CD4-positive, alpha-beta T cell treated with Interleukin-2 at 100 ng/mL for 4 hours (primary cell): ENCODE measurements around the gene SH3RF2.
"Not testable (repeated sequence)": the region's sequence is repeated elsewhere in the genome, so short reads cannot be mapped to it uniquely, and the experiment has no call there.

ENCODE experiments used
- DNase-seq: peaks from one replicate; pipeline ENCODE4 v3.0.0-alpha.2; 2020; ENCODE audit warnings: low spot score

The SH3RF2 gene

DNA sequence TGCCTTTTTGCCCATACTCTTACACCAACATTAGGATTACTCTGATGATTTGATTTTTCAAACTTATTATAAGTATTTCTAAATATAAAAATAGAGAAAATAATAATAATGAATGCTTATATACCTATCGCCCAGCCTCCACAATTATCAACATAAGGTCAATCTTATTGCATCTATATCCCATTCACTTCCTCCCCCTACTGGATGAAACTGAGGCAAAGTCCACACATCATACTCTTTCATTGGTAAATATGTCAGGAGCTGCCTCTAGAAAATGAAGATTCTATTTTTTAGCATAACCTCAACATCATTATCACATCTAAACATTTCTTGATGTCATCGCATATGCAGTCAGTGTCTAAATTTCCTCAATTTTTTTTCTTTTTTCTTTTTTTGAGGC, 44.3 kb downstream of the SH3RF2 start:
- DNase-seq = no peak

DNA sequence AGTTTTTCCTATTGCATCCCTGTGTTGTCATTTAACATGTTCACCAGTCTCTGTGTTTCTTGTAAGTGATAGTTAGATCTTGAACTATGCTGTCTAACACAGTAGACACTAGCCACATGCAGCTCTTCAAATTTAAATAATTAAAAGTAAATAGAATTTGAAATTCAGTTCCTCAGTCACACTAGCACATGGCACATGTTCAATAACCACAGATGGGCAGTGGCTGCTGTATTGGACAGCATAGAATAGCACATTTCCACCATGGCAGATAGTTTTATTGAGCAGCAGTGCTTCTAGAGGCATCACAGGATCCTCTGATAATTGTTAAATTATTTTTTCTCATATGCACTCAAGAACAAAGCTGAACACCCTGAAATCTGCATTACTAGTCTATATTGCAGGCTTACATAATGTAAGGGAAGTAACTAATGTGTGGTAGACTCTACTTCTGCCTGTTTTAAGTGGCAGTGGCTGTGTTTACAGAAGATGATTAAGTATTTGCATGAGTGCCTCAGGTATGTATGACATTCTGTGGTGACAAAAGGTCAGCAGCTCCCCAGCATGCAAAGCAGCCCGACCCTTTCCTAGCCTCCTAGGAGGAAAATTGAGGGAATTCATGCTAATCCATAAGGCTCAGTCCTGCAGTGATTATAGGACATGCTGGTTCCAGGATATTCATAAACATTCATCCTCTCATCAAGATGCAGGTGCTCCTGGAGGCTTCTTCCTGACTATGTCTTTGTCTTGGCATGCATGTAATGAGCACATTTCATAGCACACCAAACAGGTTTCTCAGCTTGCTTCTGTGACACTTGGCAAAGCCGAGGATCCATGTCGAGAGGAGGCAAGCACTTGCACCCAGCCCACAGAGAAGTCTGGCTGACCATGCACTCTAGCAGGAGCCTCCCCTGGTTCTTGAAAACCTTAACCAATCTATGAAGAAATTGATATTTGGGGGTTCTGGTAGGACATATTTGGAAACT, 45.5 kb downstream of the SH3RF2 start:
- DNase-seq = no peak

DNA sequence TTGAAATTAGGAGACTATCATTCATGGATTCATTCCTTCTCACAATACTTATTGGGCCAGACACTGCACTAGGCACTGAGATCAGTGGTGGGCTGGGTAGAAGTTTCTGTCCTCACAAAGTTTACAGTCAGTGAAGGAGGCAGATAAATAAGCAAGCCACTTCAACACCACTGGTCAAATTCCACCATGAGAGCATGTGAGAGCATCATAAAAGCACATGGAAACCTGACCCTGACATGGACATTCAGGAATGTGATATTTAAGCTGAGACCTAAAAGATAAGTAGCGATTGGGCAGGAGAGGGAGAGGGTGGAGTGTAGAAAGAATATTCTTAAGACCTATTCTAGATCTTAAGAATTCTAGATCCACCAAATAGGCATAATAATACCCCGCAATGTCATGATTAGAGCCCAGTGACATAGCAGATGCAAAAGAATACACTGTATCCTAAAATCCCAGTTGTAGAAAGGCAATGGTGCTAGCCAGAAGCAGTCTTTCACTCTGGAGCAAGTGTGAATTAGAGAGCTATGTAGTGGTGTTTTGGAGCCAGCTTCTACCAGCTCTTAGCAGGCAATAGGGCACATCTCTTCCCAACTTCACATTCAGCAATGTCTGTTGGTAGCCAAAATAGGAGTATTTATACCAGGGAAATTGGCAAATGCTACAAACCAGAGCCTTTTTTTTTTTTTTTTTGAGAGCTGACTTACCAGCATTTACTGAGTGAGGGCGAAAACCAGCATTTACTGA, 46.4 kb downstream of the SH3RF2 start:
- no peak for DNase-seq

DNA sequence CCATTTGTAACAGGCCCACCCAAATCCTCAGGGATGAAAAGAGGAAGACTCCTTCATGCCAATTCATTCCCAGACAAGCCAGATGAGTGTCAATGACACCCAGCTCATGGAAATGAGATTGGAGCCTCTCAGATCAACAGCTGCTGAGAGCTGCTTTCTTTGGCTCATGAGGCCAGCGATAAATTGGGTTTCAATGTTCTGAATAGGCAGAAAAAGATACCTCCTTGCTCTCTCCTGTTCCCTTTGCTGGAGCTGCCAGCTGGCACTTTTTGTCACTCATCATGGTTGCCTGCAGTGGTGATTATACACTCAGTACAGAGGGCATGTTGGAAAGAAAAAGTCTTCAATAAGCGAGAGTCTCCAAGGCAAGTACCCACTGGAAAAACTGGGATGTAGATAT, 47.1 kb downstream of the SH3RF2 start:
- DNase-seq = no peak

DNA sequence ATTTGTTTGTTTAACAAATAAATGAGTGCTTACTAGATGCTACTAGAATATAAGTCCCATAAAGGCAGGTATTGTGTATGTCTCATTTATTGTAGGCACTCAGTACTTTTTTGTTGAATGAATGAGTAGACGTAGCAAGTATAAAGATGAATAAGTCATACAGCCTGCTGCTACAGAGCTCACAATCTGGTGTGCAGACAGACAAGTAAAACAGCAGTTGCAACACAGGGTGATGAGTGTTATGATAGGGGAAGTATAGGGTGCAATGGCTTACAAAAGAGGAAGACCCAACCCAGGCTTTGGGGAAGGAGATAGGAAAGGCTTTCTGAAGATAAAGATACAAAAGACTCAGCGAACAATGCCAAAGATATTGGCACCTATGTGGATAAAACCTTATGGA, 47.7 kb downstream of the SH3RF2 start:
- peak; percentile 4 for DNase-seq

DNA sequence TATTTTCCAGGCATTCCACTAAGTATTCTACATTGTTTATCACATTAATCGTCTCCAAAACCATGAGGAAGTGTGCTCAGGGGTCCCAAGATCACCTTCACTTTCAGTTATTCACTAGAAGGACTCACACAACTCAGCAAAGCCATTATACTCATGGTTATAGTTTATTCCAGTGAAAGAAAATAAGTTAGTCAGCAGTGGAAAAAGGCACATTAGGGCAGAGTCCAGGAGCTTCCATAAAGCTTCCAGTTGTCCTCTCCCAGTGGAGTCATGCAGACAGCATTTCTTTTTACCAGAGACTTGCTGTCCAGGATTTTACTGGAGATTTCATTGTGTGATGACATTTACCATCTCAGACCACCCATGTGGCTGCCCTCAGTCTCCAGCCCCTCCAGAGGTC, 51.5 kb downstream of the SH3RF2 start:
- no peak for DNase-seq

DNA sequence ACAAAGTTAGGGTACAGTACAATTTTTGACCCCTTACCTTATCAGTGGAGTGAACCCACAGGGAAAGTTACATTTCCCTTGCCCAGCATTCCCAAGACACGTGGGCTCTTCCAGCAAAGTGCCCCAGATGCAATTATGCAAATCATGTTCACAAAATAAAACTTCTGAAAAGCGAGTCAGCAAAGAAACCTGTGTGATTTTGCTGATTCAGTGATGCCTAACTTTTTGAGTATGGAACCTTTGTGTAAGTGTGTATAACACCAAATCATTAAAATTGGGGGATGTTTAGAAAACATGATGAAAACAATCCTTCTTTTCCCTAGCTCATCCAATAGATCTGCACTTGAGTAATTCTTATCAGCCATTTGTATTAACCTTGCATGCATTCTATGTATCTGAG, 52.6 kb downstream of the SH3RF2 start:
- DNase-seq = no peak

DNA sequence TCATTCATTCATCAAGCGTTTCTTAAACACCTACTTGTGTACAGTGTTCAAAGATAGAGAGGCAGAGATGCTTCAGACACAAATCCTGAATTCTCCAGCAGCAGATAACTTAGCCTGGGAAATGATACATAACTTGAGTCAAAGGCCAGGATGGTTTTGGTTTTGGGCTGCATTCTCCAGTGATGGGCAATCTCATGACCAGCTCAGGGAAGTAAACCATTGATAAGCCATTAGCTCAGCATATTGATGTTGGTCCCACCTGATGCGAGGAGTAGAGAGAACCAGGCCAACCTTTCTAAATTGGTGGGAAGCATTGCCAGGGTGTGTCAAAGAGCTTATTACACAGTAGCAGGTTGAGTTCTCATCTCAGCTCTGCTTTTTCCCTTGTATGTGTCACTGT, 53.0 kb downstream of the SH3RF2 start:
- no peak for DNase-seq

DNA sequence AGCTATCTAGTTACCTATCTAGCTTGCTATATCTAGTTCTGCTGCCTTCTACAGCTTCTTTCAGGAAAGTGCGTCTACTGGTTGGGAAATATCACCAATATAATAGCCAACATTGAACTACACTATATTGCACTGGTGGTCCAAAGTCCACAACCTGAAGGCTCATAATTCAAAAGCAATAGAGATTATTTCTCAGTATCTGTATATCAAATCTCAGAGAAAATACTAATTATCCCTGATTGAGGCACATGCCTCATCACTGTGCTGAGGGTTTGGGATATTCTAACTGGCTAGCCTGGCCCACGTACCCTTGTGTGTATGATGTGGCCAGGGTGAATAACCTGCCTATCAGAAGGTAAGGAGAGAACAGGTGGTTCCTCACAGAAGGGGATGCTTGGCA, 53.8 kb downstream of the SH3RF2 start:
- DNase-seq = no peak

DNA sequence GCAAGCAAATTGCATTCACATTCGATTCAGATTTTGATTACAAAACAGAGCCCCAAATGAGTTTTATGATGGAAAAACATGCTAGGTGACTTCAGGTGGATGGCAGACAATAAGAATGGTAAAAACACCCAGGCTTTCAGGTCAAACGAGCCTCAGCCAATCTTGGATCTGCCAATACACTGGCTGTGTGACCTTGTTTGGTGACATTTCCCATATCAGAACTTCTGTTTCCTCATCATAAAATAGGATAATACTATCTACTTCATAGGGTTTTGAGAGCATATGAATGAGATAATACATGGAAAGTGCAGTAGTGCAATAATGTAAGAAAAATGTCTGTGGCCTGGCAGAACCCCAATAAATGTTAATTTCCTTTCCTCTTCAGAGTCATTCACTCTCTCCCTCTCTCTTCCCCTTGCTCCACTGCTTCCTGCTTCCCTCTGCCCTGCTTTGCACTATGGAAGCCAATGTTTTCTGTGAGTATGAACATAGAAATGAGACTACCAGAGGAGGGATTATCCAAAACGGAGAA, 54.7 kb downstream of the SH3RF2 start:
- no peak for DNase-seq

DNA sequence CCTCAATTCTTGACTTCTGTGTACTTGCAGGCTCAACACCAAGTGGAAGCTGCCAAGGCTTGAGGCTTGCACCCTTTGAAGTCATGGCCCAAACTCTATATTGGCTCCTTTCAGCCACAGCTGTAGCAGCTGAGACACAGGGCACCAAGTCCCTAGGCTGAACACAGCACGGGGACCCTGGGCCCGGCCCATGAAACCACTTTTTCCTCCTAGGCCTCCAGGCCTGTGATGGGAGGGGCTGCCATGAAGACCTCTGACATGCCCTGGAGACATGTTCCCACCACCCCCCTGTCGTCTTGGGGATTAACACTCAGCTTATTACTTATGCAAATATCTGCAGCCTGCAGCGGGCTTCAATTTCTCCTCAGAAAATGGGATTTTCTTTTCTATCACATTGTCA, 57.2 kb downstream of the SH3RF2 start:
- DNase-seq = not testable (repeated sequence)

DNA sequence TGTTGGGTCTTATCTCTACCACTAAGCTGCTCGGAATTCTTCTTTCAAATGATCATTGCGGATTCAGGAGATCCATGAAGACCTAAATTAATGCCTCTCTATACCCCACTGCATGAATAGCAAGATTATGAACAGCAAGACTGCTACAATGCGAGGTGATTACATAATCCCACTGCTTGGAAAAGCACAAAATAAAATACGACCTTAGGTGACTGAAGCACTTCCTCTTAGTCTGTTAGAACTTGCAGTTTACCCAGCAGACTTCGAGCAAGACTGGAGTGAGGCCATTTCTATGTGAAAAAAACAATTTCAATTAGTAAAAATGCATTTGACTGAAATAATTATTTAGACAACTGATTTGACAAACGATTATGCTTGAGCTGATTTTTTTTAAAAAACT, 59.8 kb downstream of the SH3RF2 start:
- no peak for DNase-seq

DNA sequence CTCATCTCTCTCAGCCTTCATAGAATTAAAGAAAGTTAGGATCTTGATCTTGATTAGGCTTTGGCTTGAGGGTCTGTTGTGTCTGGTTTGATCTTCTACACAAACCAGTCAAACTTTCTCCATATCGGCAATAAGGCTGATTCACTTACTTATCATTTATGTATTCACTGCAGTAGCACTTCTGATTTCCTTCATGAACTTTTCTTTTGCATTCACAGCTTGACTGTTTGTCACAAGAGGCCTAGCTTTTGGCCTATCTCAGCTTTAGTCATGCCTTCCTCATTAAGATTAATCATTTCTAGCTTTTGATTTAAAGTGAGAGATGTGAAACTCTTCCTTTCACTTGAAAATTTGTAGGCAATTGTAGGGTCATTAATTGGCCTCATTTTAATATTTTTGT, 62.8 kb downstream of the SH3RF2 start:
- DNase-seq = no peak

DNA sequence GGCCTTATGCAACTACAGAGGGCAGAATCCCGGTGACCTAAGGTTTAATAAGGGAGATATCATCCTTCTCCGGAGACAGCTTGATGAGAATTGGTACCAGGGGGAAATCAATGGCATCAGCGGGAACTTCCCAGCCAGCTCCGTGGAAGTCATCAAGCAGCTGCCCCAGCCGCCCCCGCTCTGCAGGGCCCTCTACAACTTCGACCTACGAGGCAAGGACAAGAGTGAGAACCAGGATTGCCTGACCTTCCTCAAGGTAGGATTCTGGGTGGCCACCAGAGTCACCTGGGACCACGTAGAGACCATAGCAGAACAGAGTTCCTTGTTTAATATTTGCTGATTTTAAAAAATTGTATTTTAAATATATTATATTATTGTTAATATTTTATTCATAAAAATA, 63.7 kb downstream of the SH3RF2 start:
- no peak for DNase-seq

DNA sequence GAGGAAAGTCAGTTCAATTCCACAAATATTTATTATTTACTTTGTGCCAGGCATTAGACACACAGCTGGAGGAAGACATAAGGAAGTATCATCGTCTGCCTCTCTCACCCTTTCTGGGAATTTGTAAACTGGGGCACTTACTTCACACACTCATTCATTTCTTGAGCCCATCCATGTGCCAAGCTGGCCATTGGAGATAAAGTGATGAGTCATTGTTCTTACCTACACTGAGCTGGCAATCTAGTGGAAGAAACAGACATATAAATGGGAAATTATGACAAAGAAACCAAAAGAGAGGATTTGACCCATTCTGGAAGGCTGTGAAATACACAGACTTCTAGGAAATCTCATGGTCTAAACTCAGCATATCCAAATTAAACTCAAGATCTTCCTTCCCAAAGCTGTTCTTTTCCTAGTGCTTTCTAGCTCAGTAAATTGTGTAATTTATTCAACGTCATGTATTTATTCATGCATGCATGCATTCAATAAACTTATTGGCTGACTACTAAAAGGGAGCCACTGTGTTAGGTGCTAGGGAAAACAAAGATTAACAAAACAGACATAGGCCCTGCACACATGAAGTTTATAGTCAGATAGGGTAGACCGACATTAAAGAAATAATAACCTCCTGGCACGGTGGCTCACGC, 65.3 kb downstream of the SH3RF2 start:
- DNase-seq = no peak

DNA sequence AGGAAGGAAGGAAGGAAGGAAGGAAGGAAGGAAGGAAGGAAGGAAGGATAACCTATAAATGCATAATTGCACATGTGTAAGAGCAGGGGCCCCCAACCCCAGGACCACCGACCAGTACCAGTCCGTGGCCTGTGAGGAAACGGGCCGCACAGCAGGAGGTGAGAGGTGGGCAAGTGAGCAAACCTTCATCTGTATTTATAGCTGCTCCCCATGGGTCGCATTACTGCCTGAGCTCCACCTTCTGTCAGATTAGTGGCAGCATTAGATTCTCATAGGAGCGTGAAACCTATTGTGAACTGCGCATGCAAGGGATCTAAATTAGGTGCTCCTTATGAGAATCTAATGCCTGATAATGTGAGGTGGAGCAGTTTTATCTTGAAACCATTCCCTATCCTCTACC, 66.1 kb downstream of the SH3RF2 start:
- DNase-seq = no peak

DNA sequence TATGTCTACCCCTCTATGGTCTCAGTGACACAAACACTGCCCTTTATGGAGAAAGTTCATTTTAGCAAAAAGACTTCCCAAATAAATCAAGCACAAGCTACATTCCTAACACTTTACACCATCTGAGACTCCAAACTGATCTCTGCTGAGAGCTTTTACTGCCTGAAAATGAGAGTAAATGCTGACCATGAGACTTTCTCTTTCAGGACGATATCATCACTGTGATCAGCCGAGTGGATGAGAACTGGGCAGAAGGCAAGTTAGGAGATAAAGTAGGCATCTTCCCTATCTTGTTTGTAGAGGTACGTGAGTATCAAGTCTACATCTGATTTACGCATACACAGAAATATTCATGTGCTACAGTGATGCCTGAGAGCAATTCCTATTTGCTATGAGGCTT, 67.5 kb downstream of the SH3RF2 start:
- DNase-seq = no peak

DNA sequence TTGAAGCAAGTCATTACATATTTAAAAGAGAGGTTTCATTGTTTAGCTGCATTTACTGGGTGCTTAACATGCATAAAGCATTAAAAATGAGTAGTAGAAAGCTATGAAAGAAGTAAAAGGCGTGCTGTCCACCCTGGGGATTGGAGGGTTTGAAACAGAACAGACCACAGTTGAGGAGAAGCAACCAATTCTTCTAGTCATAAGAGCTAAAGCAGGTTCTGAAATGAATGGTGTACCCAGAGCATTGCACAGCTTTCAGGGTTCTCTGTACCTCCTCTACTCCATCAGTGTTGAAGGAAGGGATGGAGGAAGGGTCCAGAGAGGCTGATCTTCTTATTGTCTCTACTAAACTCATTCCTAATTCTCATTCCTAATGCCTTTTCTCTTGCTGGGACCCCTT, 68.9 kb downstream of the SH3RF2 start:
- DNase-seq = no peak

DNA sequence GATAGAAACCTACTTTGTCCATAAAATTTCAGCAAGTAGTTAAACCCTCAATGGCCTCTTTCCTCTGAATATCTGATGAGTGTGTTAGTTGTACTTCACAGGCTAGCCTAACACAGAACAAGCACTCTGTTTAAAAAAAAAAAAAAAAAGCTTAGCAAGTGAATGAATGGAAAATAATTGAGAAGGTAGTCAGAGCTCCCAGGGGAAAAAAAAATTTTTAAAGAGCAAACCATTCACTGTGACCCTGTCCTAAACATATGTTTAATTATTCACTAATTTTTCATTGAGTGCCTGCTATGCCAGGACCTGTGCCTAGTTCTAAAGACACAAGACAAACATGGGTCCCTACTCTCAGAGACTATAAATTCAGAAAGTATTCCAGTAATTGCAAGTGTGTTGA, 69.3 kb downstream of the SH3RF2 start:
- no peak for DNase-seq

DNA sequence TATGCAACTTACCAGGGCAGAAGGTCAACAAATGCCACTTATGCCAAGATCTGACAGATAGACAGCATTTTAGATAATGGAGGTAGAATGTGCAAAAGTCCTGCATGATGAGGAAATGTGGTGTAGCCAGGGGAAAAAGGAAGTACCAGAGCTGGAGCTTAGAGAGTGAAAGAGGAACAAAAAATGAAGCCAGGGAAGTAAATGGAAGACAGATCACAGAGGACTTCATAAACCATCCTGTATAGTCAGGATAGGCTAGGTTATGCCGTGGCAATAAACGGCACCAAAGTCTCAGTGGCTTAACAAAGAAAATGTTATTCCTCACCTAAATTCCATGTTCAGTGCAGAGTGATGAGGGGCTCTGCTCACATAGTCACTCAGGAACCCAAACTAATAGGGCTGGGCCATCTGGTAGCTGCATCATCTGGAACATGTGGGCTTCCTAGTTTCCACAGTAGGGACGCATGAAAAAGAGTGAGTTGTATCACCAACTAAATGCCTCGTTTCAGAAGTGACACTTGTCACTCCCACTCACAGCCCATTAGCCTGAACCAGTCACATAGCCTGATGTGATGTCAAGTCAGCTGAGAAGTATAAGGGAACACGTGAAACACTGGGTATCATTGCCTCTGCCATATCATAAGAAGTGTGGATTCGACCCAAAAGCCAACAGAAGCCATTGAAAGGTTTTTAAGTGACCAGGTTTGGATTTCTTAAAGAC, 70.3 kb downstream of the SH3RF2 start:
- no peak for DNase-seq

DNA sequence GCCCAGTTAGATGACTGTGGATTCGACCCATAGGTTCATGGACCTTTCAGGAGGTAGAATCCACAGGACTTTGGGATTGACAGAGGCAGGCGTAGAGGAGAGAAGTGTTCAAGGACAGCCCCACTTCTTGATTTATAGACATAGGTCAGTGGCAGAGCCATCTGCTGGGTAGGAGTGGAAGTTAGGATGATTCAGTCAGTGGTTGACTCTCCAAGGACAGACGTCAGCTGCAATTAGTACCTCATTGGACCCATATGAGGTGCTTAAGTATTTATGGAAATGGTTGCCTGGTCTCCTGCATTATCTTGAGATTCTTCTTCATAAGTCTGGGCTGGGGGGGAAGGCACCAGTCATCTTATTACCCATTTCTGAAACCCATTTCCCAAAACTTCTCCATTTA, 70.9 kb downstream of the SH3RF2 start:
- DNase-seq = no peak

DNA sequence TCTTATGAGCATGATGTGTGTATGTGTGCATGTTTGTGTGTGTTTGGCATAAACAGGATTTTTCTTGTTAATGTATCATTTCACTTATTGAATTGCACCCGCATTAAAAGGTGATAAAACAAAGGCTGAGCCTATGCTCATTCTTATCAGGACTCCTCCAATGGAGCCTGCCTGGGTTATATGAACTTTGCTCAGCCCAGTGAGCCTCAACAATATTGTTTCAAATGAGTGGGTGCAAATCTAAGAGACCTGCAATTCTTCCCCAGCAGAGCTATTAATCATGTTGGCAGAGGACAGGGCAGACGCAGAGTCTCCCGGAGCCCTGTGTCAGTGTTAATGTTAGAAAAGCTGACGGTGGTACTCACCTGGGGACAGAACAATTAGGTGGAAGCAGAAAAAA, 71.6 kb downstream of the SH3RF2 start:
- DNase-seq = no peak
